Adipocyte (in vitro differentiated cells): ENCODE data around the gene SMIM32.

Source experiments
- DNase-seq: peaks from one replicate; pipeline ENCODE4 v3.0.0-alpha.2; 2015; ENCODE audit warnings: low read depth
- H3K27me3 ChIP-seq: replicated peaks from 2 replicates; pipeline ENCODE4 v1.7.0; 2013; ENCODE audit warnings: mild to moderate bottlenecking, low read length, moderate library complexity; ENCODE audit not compliant: control insufficient read depth, insufficient read depth
- H3K36me3 ChIP-seq: 2 replicates; pipeline ENCODE4 v1.7.0; 2013; ENCODE audit warnings: low read length, mild to moderate bottlenecking, moderate library complexity; ENCODE audit not compliant: control insufficient read depth, insufficient read depth, severe bottlenecking
- H3K4me1 ChIP-seq: 2 replicates; pipeline ENCODE4 v1.7.0; 2013; ENCODE audit warnings: mild to moderate bottlenecking, low read length, moderate library complexity; ENCODE audit not compliant: control insufficient read depth, insufficient read depth
- H3K4me3 ChIP-seq: 2 replicates; pipeline ENCODE4 v1.7.0; 2013; ENCODE audit warnings: mild to moderate bottlenecking, low read length, moderate library complexity
- H3K9ac ChIP-seq: 2 replicates; pipeline ENCODE4 v1.7.0; 2013; ENCODE audit warnings: mild to moderate bottlenecking, low read length, moderate library complexity
- H3K9me3 ChIP-seq: 2 replicates; pipeline ENCODE4 v1.7.0; 2013; ENCODE audit warnings: mild to moderate bottlenecking, low read length, moderate library complexity; ENCODE audit not compliant: control insufficient read depth

SMIM32 gene

DNA sequence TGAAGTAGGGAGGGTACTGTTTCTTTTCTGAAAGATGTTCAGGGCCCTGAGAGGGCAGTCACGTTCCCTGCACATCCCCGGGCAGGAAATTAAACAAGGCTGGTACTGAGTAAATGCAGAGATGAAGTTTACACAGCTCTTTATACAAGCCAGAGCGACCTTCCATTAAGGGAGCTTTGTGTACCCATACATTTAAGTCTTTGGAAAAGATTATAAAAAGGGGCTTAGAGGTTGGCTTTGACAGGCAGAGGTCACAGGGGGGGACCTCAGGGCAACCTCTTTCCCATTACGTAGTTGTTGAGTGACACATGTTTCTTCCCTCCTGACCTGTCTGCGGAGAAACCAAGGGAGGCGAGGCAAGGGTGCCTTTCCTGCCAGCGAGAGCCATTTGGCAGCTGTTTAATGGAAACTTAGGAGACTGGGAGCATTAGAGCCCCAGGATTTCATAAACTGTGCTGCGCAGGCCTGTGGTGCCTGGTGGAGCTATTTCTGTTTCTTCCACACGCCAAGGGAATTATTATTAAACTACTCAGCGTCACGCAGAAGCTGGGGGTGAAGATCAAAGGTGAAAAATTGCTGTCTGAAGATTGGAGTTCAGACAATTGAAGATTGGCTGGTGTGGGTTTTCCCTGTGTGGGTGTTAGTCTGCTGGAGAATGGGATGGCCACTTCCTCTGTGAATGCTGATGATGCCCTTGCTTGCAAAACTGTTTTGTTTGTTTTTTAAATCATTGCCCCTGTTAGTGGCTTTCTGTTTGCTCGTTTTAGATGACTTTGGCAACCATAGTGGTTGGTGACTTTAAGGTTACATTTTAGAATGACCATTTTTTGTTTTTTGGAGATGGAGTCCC is 3.2 kb upstream of the SMIM32 start:
- Histone ChIP-seq H3K9ac (no peak overlapping the region), H3K4me3 (no peak overlapping the region), H3K9me3 (no peaks in the 10 kb centered on the region), H3K4me1 (peaks cover 15% of the 10 kb centered on the region), H3K27me3 (peaks cover 25% of the 10 kb centered on the region), H3K36me3 (no peaks in the 10 kb centered on the region)
- DNase-seq = no peak

GRCh38 chr5:136194576-136194975 is 1.6 kb upstream of the SMIM32 start:
- no peaks in the 10 kb centered on the region for H3K9me3 ChIP-seq
- no peak overlapping the region for H3K4me3 ChIP-seq
- H3K9ac ChIP-seq = no peak overlapping the region
- peaks cover 23% of the 10 kb centered on the region for H3K27me3 ChIP-seq
- peaks cover 15% of the 10 kb centered on the region for H3K4me1 ChIP-seq
- no peak for DNase-seq
- H3K36me3 ChIP-seq = peaks cover 2% of the 10 kb centered on the region

- Histone ChIP-seq H3K27me3 (peaks cover 19% of the 10 kb centered on the region), H3K36me3 (peaks cover 13% of the 10 kb centered on the region), H3K4me3 (no peak overlapping the region), H3K9ac (no peak overlapping the region), H3K9me3 (no peaks in the 10 kb centered on the region), H3K4me1 (peaks cover 15% of the 10 kb centered on the region)
- no peak for DNase-seq
These were observed 467 bp upstream of the SMIM32 start for GRCh38 chr5:136193322-136193935.

GRCh38 chr5:136192015-136192525 is 892 bp downstream of the SMIM32 start:
- DNase-seq = peak; percentile 25
- H3K4me1 ChIP-seq = peaks cover 15% of the 10 kb centered on the region
- peaks cover 27% of the 10 kb centered on the region for H3K36me3 ChIP-seq
- H3K9ac ChIP-seq = no peak overlapping the region
- no peaks in the 10 kb centered on the region for H3K9me3 ChIP-seq
- H3K27me3 ChIP-seq = peaks cover 19% of the 10 kb centered on the region
- H3K4me3 ChIP-seq = peak overlapping the region; percentile 73

GRCh38 chr5:136191304-136192014 is 1.5 kb downstream of the SMIM32 start:
- peaks cover 30% of the 10 kb centered on the region for H3K36me3 ChIP-seq
- peak; percentile 29 for DNase-seq
- no peaks in the 10 kb centered on the region for H3K9me3 ChIP-seq
- peak overlapping the region; percentile 73 for H3K4me3 ChIP-seq
- H3K27me3 ChIP-seq = peaks cover 19% of the 10 kb centered on the region
- H3K9ac ChIP-seq = no peak overlapping the region
- H3K4me1 ChIP-seq = peaks cover 15% of the 10 kb centered on the region

DNA sequence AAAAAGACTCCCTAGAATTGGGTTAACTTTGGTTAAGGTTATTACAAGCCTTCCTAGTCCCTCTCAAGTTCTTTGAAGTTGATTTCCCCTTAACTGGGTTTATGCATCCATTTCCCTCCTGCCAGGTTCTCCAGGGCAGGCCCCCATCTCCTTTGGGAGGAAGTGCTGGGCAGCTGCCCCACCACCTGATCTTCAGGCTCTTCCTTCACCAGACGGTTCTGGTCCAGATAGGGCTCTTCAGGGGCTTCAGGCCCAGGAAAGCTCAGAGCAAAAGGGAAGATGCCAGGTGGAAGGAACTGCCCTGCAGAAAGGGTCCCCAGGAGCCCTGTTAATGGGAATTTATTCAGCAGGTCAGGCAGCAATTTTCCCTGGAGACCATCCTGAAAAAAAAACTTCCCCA is 2.1 kb downstream of the SMIM32 start:
- H3K36me3 ChIP-seq = peaks cover 35% of the 10 kb centered on the region
- peaks cover 15% of the 10 kb centered on the region for H3K4me1 ChIP-seq
- no peak overlapping the region for H3K9ac ChIP-seq
- DNase-seq = no peak
- H3K27me3 ChIP-seq = peaks cover 19% of the 10 kb centered on the region
- H3K4me3 ChIP-seq = no peak overlapping the region
- no peaks in the 10 kb centered on the region for H3K9me3 ChIP-seq

DNA sequence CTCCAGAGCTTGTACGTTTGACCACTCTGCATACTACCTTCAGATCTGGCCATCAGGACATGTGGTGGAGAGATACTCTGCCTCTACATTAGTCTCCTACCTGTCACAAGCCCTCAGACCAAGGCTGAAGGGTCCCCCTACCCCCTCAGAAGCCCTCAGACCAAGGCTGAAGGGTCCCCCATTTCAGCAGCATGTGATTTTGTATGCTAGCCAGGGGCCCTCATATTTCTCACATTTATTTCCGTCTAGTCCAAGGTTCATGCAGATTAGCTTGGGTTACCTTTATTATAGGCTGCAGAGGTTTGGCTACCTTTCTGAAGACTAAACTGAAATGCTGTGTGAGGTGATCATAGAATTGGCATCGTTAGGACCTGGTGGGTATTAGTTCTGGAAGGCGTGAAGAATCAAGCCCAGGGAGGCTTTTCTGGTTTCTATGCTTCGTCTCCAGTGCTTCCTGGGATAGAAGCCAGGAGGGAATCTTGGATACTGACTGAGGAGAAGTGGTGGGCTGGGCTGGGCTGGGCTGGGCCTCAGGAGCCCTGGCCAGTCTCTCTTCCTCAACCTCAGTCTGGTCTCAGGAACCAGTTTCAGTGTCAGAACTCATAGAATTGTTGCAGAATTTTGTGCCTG is 2.8 kb downstream of the SMIM32 start:
- Histone ChIP-seq H3K27me3 (peaks cover 19% of the 10 kb centered on the region), H3K9me3 (no peaks in the 10 kb centered on the region), H3K36me3 (peaks cover 35% of the 10 kb centered on the region), H3K9ac (no peak overlapping the region), H3K4me1 (peaks cover 15% of the 10 kb centered on the region), H3K4me3 (no peak overlapping the region)
- no peak for DNase-seq

GRCh38 chr5:136188859-136189258 is 4.1 kb downstream of the SMIM32 start:
- Histone ChIP-seq H3K4me3 (no peak overlapping the region), H3K36me3 (peaks cover 35% of the 10 kb centered on the region), H3K9ac (no peak overlapping the region), H3K9me3 (no peaks in the 10 kb centered on the region), H3K27me3 (peaks cover 11% of the 10 kb centered on the region), H3K4me1 (peaks cover 15% of the 10 kb centered on the region)
- no peak for DNase-seq

DNA sequence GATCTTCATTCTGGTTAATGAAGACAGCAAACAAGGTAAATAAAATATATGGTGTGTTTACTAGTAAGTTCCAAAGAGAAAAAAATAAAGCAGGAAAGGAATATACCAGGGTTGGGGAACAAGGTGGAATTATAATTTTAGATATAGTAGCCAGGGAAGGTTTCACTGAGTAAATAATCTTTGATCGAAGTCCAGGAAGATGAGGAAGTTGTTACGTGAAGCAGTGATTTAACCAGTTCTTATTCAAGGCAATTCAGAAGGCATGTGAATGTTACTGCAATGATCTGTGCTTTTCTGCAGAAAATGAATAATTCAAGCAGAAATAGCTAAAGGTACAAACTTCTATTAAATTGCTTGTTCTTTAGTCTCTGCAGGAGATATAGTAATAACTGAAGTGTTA is 6.2 kb downstream of the SMIM32 start:
- H3K27me3 ChIP-seq = peaks cover 7% of the 10 kb centered on the region
- no peak overlapping the region for H3K4me3 ChIP-seq
- no peak for DNase-seq
- no peaks in the 10 kb centered on the region for H3K9me3 ChIP-seq
- peaks cover 11% of the 10 kb centered on the region for H3K4me1 ChIP-seq
- no peak overlapping the region for H3K9ac ChIP-seq
- peaks cover 38% of the 10 kb centered on the region for H3K36me3 ChIP-seq

- H3K9ac ChIP-seq = no peak overlapping the region
- H3K4me3 ChIP-seq = no peak overlapping the region
- no peaks in the 10 kb centered on the region for H3K9me3 ChIP-seq
- peaks cover 40% of the 10 kb centered on the region for H3K36me3 ChIP-seq
- no peak for DNase-seq
- peaks cover 6% of the 10 kb centered on the region for H3K4me1 ChIP-seq
- peaks cover 6% of the 10 kb centered on the region for H3K27me3 ChIP-seq
These were observed 6.8 kb downstream of the SMIM32 start for GRCh38 chr5:136185974-136186665.
